Fibroblast of villous mesenchyme (primary cell): Measurements from ENCODE around the gene MCEMP1. TPM values are rescaled to one million over a fixed set of nuclear protein-coding genes. Genes with fewer than 3 reads are reported as not detected.

Experiments used
- DNase-seq: peaks from one replicate; pipeline ENCODE4 v3.0.0-alpha.2; 2010; ENCODE audit warnings: low read depth
- H3K4me3 ChIP-seq: 2 replicates; pipeline ENCODE4 v1.5.1; 2011; ENCODE audit warnings: low read depth, mild to moderate bottlenecking, low read length
- total RNA-seq: library from RNA; depleted of rRNA; stranded (reverse); fragments of >200 nt; gene quantifications from 2 replicates; pipeline ENCODE4 v1.2.3, GENCODE V29; 2012
- TF ChIP-seq, protein P1 (sequence below): IDR thresholded peaks from 2 replicates; pipeline ENCODE4 v1.5.1; 2012; ENCODE audit warnings: low read depth, mild to moderate bottlenecking, low read length; ENCODE audit not compliant: insufficient read depth

The MCEMP1 gene
- total RNA-seq, 1 donor, result not detected

DNA sequence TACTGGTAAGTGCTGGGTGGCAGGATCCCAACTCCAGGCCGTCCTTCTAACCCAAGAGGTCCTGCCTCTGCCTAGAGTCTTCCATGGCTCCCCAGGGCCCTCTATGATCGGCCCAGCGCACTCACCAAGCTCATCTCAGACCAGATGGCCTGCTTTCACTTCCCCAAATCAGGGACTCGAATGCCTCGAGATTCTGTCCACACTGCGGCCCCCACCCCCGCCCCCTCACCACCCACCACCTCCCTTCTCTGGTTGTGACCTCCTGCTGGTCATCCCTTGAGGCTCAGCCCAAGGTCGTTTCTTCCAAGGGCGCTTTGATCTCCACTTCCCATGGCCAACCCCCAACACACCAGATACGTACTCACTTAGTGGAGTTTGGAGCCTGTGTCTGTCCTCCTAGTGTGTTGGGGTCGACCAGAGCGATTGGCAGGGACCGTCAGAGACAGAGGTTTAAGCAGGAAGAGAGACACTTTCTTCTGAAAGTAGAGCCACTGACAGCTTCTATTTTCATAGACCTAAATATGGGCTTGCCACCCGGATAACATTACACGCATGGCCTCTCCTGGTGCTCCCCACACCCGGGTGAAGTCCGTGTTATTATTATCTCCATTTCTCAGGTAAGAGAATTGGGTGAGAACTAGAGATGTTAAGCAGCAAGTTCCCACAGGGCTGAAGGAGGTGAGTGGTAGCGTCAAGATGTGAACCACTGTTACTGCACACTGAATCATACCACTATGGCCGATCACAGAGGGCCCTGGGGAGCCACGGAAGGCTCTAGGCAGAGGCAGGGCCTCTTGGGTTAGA lies 25.0 kb downstream of the MCEMP1 start, which contains the start of gene FCER2:
Gene FCER2 (minus strand): TSS at position 478 of the 804 bp plus-strand sequence. CDS start 2,371 bp downstream, outside the sequence.
- H3K4me3 ChIP-seq, result no peak within 1 kb of the TSS
- no peak for DNase-seq
- TF ChIP-seq, protein P1, sequence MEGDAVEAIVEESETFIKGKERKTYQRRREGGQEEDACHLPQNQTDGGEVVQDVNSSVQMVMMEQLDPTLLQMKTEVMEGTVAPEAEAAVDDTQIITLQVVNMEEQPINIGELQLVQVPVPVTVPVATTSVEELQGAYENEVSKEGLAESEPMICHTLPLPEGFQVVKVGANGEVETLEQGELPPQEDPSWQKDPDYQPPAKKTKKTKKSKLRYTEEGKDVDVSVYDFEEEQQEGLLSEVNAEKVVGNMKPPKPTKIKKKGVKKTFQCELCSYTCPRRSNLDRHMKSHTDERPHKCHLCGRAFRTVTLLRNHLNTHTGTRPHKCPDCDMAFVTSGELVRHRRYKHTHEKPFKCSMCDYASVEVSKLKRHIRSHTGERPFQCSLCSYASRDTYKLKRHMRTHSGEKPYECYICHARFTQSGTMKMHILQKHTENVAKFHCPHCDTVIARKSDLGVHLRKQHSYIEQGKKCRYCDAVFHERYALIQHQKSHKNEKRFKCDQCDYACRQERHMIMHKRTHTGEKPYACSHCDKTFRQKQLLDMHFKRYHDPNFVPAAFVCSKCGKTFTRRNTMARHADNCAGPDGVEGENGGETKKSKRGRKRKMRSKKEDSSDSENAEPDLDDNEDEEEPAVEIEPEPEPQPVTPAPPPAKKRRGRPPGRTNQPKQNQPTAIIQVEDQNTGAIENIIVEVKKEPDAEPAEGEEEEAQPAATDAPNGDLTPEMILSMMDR, result no peak

DNA sequence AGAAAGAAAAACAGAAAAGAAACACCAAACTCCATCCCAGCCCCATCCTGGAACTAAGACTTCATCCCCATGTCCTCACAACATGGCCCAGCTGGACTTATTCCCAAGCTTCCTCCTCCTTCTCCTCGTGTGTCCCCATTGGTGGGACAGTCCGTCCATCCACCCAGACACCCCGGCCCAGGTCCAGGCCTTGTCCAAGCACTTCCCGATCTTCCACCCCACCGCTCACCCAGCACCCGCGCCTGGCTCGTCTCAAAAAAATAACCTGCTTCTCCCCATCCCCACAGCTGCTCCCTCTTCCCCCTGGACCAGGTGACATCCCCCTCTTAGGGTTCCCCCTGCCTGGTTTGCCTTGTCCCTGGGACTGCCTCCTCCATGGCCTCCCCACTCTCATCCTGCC lies 26.4 kb downstream of the MCEMP1 start:
- H3K4me3 ChIP-seq, result no peak overlapping the region
- DNase-seq, result no peak
- TF ChIP-seq, protein P1, result no peak

DNA sequence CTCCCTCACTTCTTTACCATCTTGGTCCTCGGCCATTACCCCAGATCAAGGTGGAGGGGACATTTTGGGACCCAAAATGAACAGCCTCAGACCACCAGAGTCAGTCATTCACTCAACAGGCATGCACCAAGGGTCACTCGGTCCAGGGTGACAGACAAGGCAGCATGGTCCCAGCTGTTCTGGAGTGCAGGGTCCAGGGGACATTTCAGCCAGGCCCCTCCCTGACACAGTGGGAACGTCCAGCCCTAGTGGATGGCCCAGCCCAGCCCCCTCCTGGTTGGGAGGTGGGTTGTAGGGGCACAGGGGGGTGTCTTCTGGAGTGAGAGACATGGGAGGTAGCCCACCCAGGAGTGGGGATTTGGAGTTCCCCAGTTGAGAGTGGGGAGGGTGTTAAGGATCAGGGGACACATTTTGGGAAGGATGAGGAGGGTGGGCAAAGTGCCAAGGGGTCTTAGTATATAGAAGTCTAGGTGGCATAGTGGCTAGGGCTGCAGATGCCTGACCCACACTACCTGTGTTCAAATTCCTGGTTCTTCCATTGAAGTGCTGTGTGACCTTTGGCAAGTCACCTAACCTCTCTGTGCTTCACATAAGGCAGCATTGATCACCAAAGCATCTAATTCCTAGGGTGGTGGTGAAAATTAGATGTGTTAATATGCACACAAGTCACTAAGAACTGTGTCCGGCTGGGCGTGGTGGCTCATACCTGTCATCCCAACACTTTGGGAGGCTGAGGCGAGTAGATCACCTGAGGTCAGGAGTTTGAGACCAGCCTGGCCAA lies 27.6 kb downstream of the MCEMP1 start:
- H3K4me3 ChIP-seq, result no peak overlapping the region
- no peak for DNase-seq
- TF ChIP-seq, protein P1, result no peak

DNA sequence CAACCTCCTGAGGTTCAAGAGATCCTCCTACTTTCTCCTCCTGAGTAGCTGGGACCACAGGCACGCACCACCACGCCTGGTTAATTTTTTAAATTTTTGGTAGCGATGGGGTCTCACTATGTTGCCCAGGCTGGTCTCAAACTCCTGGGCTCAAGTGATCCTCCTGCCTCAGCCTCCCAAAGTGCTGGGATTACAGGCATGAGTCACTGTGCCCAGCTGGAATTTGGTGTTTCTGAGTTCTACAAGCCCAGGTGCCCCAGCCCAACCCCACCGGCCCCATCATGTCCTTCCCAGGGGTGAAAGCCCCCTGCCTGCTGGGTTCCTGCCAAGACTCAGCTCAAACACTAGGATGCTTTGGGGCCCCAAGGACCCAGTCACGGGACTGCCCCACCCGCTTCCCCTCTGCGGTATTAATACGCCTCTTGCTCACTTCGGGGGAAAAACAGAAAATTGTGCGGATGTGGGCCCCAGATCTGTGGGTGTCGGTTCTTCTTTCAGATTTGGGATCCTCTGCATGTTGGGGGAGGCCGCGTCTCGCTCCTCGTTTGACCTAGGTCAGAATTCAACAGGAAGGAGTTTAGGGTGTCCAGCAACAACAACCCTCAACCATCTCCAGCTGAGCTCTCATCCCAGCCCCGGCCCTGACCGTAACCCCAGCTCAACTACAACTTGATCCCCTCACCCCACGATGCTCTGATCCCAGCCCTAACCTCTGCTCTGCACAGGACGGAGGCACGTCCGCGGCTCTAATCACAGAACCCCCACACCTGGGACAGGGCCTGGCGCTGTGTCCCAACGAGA lies 28.7 kb downstream of the MCEMP1 start:
- H3K4me3 ChIP-seq, result no peak overlapping the region
- TF ChIP-seq, protein P1, result no peak
- DNase-seq, result no peak

DNA sequence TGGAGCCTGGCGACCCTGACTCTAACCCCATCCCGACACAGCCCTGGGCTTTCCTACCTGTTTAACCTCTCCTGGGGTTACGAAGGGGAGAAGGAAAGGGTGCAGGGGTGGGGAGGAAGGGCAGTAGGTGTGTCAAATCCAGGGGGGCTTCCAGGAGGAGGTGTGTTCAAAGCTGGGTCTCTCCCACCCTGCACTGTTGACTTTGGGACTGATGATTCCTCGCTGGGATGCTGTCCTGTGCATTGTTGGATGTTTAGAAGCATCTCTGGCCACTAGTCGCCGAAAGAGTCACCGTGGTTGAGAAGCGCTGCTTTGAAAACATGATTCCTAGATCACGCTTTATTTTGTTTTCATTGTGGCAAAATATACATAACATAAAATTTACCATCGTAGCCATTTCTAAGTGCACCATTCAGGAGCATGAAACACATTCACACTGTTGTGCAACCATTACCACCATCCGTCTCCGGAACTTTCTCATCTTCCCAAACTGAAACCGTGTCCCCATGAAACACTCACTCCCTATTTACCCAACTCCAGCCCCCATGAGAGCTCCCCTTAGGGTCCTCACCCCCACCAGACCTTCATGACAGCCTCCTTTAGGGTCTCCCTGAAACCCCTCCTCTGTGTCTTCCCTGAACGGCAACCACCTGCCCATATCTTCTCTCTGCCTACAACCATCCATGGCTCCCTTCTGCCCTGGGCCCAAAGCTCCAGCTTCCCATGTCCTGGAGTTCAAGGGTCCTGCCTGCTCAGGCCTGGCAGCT lies 29.5 kb downstream of the MCEMP1 start:
- TF ChIP-seq, protein P1, result no peak
- no peak overlapping the region for H3K4me3 ChIP-seq
- DNase-seq, result no peak

DNA sequence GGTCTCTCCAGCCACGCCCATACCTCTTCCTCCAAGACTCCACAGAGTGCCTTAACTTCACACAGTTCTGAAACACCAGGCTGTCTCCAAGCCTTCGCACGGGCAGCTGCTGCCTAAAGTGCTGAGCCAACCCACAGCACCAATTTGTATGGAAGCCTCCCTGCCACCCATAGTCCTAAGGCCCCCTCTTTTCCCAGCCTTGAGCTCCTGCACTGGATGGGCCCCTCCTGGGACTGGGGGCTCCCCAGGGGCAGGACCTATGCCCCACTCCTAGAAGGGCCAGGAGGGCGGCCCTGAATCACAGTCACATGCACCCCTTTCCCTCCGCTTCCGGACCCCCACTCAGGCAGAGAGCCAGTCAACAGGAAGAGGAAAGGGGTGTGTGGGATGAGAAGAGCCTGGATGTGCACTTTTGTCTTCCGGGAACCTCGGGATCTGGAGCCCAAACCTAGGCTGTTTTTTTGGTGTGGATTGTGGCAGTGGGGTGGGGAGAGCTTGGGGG lies 30.1 kb downstream of the MCEMP1 start:
- no peak for DNase-seq
- TF ChIP-seq, protein P1, result no peak
- no peak overlapping the region for H3K4me3 ChIP-seq
